Measurements from ENCODE around the gene SFT2D3. TPM values are rescaled to one million over a fixed set of nuclear protein-coding genes. Genes with fewer than 3 reads are reported as not detected.

Gene SFT2D3
- polyA plus RNA-seq, 2 of the 4 experiments (the other 2 are of a cell fraction), result 4.5 to 10.4 TPM

DNA sequence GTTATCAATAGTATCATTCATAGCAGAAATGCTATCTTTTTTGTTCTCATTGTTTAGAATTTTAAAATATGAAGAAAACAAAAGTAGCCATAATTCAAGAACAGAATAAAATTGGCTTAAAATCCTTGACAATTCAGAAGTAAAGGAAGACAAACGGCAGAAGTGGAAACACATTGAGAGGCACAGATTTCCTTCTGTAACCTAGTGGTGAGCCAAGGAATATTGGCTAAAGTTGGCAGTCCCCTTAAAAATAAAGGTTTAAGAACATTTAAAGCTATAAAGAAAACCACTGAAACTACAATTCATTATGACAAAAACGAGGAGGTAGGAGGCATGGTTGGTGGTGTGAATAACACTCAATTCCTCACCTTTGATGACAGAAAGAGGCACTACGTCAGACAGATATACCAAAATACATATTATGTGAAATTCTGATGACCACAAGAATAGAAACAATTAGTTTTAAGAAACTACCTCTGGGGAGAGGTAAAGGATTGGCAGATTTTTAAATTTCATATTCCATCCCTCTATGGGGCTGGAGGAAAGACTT is 42.3 kb downstream of the SFT2D3 start:
- H3K4me2 ChIP-seq, result no peak overlapping the region
- CTCF ChIA-PET, result no interaction called here
- no peak for TF ChIP-seq JUNB (IDR thresholded peaks at IDR 0.05)
- TF ChIP-seq FOXS1 (CRISPR knock-in tag; IDR thresholded peaks at IDR 0.05), result no peak
- TF ChIP-seq, protein P1, sequence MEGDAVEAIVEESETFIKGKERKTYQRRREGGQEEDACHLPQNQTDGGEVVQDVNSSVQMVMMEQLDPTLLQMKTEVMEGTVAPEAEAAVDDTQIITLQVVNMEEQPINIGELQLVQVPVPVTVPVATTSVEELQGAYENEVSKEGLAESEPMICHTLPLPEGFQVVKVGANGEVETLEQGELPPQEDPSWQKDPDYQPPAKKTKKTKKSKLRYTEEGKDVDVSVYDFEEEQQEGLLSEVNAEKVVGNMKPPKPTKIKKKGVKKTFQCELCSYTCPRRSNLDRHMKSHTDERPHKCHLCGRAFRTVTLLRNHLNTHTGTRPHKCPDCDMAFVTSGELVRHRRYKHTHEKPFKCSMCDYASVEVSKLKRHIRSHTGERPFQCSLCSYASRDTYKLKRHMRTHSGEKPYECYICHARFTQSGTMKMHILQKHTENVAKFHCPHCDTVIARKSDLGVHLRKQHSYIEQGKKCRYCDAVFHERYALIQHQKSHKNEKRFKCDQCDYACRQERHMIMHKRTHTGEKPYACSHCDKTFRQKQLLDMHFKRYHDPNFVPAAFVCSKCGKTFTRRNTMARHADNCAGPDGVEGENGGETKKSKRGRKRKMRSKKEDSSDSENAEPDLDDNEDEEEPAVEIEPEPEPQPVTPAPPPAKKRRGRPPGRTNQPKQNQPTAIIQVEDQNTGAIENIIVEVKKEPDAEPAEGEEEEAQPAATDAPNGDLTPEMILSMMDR (IDR thresholded peaks at IDR 0.05), result no peak
- TF ChIP-seq, protein P2, sequence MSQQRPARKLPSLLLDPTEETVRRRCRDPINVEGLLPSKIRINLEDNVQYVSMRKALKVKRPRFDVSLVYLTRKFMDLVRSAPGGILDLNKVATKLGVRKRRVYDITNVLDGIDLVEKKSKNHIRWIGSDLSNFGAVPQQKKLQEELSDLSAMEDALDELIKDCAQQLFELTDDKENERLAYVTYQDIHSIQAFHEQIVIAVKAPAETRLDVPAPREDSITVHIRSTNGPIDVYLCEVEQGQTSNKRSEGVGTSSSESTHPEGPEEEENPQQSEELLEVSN (IDR thresholded peaks at IDR 0.05; ENCODE audit: borderline replicate concordance, low read depth), result no peak
- TF ChIP-seq, protein P3, sequence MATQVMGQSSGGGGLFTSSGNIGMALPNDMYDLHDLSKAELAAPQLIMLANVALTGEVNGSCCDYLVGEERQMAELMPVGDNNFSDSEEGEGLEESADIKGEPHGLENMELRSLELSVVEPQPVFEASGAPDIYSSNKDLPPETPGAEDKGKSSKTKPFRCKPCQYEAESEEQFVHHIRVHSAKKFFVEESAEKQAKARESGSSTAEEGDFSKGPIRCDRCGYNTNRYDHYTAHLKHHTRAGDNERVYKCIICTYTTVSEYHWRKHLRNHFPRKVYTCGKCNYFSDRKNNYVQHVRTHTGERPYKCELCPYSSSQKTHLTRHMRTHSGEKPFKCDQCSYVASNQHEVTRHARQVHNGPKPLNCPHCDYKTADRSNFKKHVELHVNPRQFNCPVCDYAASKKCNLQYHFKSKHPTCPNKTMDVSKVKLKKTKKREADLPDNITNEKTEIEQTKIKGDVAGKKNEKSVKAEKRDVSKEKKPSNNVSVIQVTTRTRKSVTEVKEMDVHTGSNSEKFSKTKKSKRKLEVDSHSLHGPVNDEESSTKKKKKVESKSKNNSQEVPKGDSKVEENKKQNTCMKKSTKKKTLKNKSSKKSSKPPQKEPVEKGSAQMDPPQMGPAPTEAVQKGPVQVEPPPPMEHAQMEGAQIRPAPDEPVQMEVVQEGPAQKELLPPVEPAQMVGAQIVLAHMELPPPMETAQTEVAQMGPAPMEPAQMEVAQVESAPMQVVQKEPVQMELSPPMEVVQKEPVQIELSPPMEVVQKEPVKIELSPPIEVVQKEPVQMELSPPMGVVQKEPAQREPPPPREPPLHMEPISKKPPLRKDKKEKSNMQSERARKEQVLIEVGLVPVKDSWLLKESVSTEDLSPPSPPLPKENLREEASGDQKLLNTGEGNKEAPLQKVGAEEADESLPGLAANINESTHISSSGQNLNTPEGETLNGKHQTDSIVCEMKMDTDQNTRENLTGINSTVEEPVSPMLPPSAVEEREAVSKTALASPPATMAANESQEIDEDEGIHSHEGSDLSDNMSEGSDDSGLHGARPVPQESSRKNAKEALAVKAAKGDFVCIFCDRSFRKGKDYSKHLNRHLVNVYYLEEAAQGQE (IDR thresholded peaks at IDR 0.05), result no peak
- no peak for TF ChIP-seq NR3C1 (IDR thresholded peaks at IDR 0.05)
- TF ChIP-seq, protein P4, sequence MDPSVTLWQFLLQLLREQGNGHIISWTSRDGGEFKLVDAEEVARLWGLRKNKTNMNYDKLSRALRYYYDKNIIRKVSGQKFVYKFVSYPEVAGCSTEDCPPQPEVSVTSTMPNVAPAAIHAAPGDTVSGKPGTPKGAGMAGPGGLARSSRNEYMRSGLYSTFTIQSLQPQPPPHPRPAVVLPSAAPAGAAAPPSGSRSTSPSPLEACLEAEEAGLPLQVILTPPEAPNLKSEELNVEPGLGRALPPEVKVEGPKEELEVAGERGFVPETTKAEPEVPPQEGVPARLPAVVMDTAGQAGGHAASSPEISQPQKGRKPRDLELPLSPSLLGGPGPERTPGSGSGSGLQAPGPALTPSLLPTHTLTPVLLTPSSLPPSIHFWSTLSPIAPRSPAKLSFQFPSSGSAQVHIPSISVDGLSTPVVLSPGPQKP (IDR thresholded peaks at IDR 0.05; ENCODE audit: low read depth, low read length), result no peak
- TF ChIP-seq CHD2 (IDR thresholded peaks at IDR 0.05; ENCODE audit: low read length, partially characterized antibody), result no peak
- no peak for TF ChIP-seq TFCP2L1 (CRISPR knock-in tag; IDR thresholded peaks at IDR 0.05)
- TF ChIP-seq ZFP36 (IDR thresholded peaks at IDR 0.05; ENCODE audit: borderline replicate concordance, partially characterized antibody), result no peak
- TF ChIP-seq NPAS2 (CRISPR knock-in tag; IDR thresholded peaks at IDR 0.05; ENCODE audit: borderline replicate concordance), result no peak
- TF ChIP-seq EHF (CRISPR knock-in tag; IDR thresholded peaks at IDR 0.05), result no peak
- TF ChIP-seq PHF8 (IDR thresholded peaks at IDR 0.05; ENCODE audit: borderline replicate concordance, low read depth), result no peak
- TF ChIP-seq RFX5 (IDR thresholded peaks at IDR 0.05), result no peak
- TF ChIP-seq HOXB5 (CRISPR knock-in tag; IDR thresholded peaks at IDR 0.05), result no peak
- TF ChIP-seq, protein P5, sequence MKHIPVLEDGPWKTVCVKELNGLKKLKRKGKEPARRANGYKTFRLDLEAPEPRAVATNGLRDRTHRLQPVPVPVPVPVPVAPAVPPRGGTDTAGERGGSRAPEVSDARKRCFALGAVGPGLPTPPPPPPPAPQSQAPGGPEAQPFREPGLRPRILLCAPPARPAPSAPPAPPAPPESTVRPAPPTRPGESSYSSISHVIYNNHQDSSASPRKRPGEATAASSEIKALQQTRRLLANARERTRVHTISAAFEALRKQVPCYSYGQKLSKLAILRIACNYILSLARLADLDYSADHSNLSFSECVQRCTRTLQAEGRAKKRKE (CRISPR knock-in tag; IDR thresholded peaks at IDR 0.05; ENCODE audit: low read depth), result no peak
- TF ChIP-seq TP53 (CRISPR knock-in tag; IDR thresholded peaks at IDR 0.05), result no peak
- TF ChIP-seq EHMT2 (IDR thresholded peaks at IDR 0.05; ENCODE audit: low read depth), result no peak
- WGBS (ENCODE audit: missing lambda C conversion rate), result 81% methylated on average over 3 of the region's 3 CpGs
- ATAC-seq (0 out of 6 replicates have a peak, but pooled peaks of 1 of the 2 experiments have one; percentile 25), DNase-seq (ENCODE audit: low read depth in 1 of 2, low spot score in 1 of 2) (no peak), FAIRE-seq (no peak)
- H3K9me3 ChIP-seq, result no peaks in the 10 kb centered on the region
- peaks cover 17% of the 10 kb centered on the region for H3K4me1 ChIP-seq
- H3K4me3 ChIP-seq, result no peak overlapping the region
- POLR2A ChIA-PET, result no interaction called here
- no peak overlapping the region for H3K27ac ChIP-seq
